NCI-H2107 treated with DMSO at 0.1 percent for 48 hours (cell line): ENCODE results near the gene ZPBP2.
A peak's percentile ranks its signal among the peaks of the same experiment; 100 is the strongest.

Experiments
- DNase-seq: peaks from one replicate; lab custom pipeline; 2025; ENCODE audit not compliant: unreplicated experiment; lab: John Stamatoyannopoulos, UW

ZPBP2 gene

GRCh38 chr17:39904990-39905288 is 36.9 kb downstream of the ZPBP2 start:
- DNase-seq: no peak

GRCh38 chr17:39908789-39909352 is 40.9 kb downstream of the ZPBP2 start:
- DNase-seq: no peak

- DNase-seq: no peak
Observed at GRCh38 chr17:39913989-39914388, 46.0 kb downstream of the ZPBP2 start.

GRCh38 chr17:39915559-39915958 is 47.6 kb downstream of the ZPBP2 start:
- no peak for DNase-seq

GRCh38 chr17:39916918-39917317 is 48.9 kb downstream of the ZPBP2 start:
- DNase-seq: no peak

GRCh38 chr17:39919087-39919683 is 51.2 kb downstream of the ZPBP2 start:
- no peak for DNase-seq

- DNase-seq: no peak
Observed at GRCh38 chr17:39920218-39921210, 52.5 kb downstream of the ZPBP2 start.

GRCh38 chr17:39921323-39921722 is 53.3 kb downstream of the ZPBP2 start:
- no peak for DNase-seq

- DNase-seq: no peak
Observed at GRCh38 chr17:39922006-39922405, 54.0 kb downstream of the ZPBP2 start.

- DNase-seq: no peak
Observed at GRCh38 chr17:39923230-39923629, 55.2 kb downstream of the ZPBP2 start.

GRCh38 chr17:39923836-39924690 is 56.1 kb downstream of the ZPBP2 start:
- DNase-seq: no peak

- no peak for DNase-seq
Observed at GRCh38 chr17:39924691-39925055, 56.7 kb downstream of the ZPBP2 start.

- peak; percentile 35 for DNase-seq
Observed at GRCh38 chr17:39925282-39926134, 57.5 kb downstream of the ZPBP2 start.

GRCh38 chr17:39926135-39926587 is 58.2 kb downstream of the ZPBP2 start:
- no peak for DNase-seq

- no peak for DNase-seq
Observed at GRCh38 chr17:39926588-39927100, 58.6 kb downstream of the ZPBP2 start.
